KOPT-K1 (cell line): ENCODE data around the gene BTBD9.

Source experiments
- H3K27ac ChIP-seq: fragments of 200-600 bp; sonication (generic); 2 replicates; pipeline ENCODE4 v1.5.1; 2016; ENCODE audit warnings: antibody characterized with exemption, mild to moderate bottlenecking, low read depth, low read length; ENCODE audit not compliant: poor library complexity, severe bottlenecking
- H3K36me3 ChIP-seq: fragments of 200-600 bp; sonication (generic); 2 replicates; pipeline ENCODE4 v1.5.1; 2017; ENCODE audit warnings: antibody characterized with exemption, mild to moderate bottlenecking, low read length, moderate library complexity; ENCODE audit not compliant: insufficient read depth
- H3K9me3 ChIP-seq: fragments of 200-600 bp; sonication (generic); 2 replicates; pipeline ENCODE4 v1.5.1; 2017; ENCODE audit warnings: antibody characterized with exemption, low read length, mild to moderate bottlenecking; ENCODE audit not compliant: insufficient read depth, poor library complexity, severe bottlenecking

Gene BTBD9

DNA sequence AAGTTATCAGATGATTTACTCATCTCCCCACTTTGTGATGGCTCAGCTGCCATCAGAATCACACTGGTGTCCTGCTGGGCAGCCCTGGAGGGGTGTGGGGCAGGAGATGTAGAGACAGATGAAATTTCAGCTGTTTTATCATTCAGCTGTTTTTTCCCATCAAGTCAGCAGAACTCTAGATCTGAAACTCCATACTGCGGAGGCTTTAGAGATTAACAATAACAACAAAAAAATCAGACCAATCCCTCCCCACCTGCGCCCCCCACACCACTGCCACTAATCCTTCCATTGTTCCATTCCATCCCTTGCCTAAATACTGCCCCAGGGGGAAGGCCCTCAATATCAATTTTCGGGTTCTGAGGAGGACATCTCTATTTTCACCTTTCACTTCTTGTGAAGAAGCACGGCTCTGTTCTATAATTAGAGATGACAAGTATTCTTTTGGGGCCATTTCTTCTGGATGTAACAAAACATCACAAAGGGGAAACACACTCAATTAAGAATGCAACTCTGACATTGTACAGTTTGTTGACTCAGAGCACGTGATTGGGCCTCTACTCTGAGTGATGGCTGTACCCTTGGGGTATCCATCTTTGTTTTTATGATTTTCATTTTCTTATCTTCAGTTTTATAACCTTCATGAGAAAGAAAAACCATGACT, 423.9 kb downstream of the BTBD9 start:
- Histone ChIP-seq H3K9me3 (no peaks in the 10 kb centered on the region), H3K36me3 (no peaks in the 10 kb centered on the region), H3K27ac (no peak overlapping the region)

DNA sequence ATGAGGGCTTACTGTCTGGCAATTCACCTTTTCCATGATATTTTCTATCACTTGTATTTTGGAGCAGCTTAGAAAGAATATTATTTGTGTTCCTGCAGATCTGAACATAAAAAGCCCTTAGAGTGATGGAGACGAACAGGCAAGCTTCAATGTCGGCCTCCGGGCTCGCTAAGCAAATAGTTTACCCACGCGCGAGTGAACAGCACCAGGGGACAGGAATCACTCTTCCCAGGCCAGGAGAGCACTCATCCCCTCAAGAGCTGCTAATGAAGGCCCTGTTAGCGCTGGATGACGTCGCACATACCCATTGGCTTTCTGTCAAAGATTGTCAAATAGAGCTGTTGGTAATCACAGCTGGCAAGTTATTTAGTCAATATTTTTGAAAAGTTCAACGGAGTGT, 424.5 kb downstream of the BTBD9 start:
- Histone ChIP-seq H3K27ac (no peak overlapping the region), H3K36me3 (no peaks in the 10 kb centered on the region), H3K9me3 (no peaks in the 10 kb centered on the region)

DNA sequence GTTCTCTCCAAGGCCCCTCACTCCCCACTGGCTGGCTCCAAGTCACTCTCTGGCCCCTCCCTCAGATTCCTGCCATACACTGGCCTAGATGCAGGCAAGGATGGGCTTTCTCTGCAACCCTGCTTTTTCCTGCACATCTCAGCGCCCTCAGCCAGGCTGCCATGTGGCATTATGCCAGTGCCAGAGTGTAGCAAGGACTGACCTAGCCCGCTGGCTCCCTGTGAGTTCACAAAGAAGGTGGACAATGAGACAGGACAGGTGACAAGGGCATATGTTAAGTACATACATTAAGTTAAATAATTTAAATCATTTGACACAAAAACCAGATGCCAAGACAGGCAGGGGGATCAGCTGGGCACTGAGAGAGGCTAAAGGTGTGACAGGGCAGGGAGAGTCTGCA, 425.6 kb downstream of the BTBD9 start:
- H3K36me3 ChIP-seq: no peaks in the 10 kb centered on the region
- H3K27ac ChIP-seq: no peak overlapping the region
- no peaks in the 10 kb centered on the region for H3K9me3 ChIP-seq

- H3K27ac ChIP-seq: no peak overlapping the region
Observed at GRCh38 chr6:38213251-38213658, 426.5 kb downstream of the BTBD9 start.

GRCh38 chr6:38212579-38212978, 427.1 kb downstream of the BTBD9 start:
- H3K9me3 ChIP-seq: no peaks in the 10 kb centered on the region
- H3K36me3 ChIP-seq: no peaks in the 10 kb centered on the region
- H3K27ac ChIP-seq: no peak overlapping the region

More at GRCh38 chr6:38213251-38213658, 426.5 kb downstream of the BTBD9 start:
- H3K9me3 ChIP-seq: no peaks in the 10 kb centered on the region
- H3K36me3 ChIP-seq: no peaks in the 10 kb centered on the region

- no peak overlapping the region for H3K27ac ChIP-seq
Observed at GRCh38 chr6:38212116-38212515, 427.6 kb downstream of the BTBD9 start.

DNA sequence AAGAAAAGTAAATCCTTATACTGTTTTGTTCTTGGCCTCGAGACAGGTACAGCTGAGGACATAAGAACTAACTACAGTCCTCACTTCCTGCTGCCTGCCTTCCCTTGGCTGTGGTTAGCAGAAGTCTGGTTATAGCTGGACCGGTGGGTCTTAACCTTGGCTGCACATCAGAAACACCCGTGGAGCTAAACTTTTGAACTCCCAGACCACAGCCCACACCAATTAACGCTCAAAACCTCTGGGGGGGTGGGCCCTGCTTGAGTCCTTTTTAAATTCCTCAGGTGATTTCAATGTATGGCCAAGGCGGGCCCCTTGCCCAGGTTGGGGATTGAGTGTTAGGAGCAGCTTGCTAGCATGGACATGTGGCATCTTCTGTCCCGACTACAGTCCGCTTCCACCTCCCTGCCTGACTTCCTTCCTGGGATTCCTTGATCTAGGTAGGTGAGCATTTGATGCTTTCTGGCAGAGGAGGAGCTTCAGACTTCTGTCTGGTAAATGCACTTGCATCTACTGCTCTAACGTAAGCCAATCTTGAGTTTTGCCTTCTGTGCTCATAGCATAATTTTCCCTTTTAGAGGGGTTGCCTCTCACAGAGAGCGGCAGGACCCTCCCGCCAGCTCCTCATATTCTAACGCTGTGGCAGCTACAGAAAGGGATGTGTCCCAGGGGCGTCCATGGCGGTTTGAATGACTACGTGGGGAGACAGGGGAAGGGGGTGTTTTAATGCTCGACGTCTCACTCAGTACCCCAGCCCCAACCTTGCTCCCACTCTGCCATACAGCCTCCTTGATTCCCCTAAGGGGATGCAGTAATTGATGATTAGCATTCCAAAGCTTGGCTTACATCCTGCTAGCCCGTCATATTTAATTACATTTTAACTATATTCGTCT, 430.1 kb downstream of the BTBD9 start:
- H3K27ac ChIP-seq: no peak overlapping the region

More at GRCh38 chr6:38212116-38212515, 427.6 kb downstream of the BTBD9 start:
- Histone ChIP-seq H3K36me3 (no peaks in the 10 kb centered on the region), H3K9me3 (no peaks in the 10 kb centered on the region)

DNA sequence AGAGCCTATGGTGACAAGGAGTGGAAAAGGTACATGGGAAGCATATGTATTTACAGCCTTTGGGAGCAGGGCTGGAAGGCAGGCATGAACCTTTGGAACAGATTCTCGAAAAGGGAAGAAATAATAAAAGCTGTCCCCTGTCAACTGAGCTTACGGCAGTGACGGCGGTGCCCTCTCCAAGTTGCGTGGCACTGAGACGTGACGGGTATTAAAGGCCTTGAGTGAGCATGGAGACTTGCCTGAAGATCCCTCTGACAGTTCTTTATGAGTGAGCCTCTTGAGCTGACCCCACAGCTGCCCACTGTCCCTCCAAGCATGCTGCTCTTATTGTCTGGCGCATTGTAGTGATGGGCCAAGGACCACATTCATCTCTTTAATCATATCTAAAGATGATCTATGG, 431.7 kb downstream of the BTBD9 start:
- Histone ChIP-seq H3K9me3 (no peaks in the 10 kb centered on the region), H3K27ac (no peak overlapping the region), H3K36me3 (no peaks in the 10 kb centered on the region)

More for the DNA sequence above, 430.1 kb downstream of the BTBD9 start:
- Histone ChIP-seq H3K9me3 (no peaks in the 10 kb centered on the region), H3K36me3 (no peaks in the 10 kb centered on the region)

DNA sequence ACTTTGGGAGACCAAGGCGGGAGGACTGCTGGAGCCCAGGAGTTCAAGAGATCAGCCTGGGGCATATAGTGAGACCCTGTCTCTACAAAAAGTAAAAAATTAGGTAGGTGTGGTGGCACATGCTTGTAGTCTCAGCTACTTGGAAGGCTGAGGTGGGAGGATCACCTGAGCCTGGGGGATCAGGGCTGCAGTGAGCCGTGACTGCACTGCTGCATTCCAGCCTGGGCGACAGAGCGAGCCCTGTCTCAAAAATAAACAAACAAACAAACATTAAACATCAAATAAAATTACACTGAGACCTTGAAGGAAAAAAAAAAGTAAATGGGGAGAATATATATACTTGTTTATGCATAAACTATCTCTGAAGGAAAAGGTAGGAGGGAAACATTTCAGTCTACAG, 432.4 kb downstream of the BTBD9 start:
- H3K36me3 ChIP-seq: no peaks in the 10 kb centered on the region
- H3K27ac ChIP-seq: no peak overlapping the region
- no peaks in the 10 kb centered on the region for H3K9me3 ChIP-seq

- no peak overlapping the region for H3K27ac ChIP-seq
- no peaks in the 10 kb centered on the region for H3K36me3 ChIP-seq
- H3K9me3 ChIP-seq: no peaks in the 10 kb centered on the region
Observed at GRCh38 chr6:38198219-38198618, 441.5 kb downstream of the BTBD9 start.

DNA sequence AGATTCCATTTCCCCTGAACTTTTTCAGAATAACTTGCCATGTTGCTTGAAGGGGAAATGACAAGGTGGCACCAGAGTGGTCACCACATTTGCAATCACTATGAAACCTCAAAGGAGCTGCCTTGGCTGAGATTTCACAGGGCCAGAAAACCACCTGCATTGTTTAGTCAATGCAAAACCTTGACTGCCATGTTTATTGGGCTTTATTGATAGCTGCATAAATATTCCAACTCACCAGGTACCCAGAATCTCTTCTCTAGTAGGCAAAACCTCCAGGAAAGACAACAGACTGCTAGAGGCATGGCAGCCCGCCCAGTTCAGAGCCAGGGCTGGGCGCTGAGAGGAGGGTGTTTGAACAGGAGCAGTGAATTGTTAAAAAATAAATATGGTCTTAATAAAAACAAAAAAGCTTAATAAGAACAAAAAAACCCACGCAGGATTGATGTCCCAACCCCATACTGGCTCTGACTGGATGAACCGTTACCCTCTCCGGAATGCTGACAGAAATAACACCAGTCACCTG, 444.6 kb downstream of the BTBD9 start:
- Histone ChIP-seq H3K9me3 (no peaks in the 10 kb centered on the region), H3K36me3 (no peaks in the 10 kb centered on the region), H3K27ac (no peak overlapping the region)

DNA sequence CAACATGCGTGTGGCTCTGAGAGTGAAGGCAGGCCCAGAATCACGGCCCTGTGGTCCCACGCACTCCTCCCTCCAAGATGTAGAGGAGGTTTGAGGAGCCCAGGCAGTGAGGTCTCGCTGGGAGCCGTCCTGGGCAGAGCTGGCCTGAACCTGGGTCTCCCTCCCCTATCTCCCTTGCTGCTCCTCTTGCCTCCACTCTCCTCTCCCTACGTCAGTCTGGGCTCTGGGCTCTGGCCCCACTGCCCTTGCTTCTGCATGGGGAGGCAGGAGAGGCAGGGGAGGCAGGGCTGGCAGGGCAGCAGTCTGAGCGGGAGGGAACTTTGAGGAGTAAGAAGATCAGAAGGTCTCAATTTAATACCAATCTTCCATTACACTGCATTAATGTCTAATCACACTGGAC, 445.1 kb downstream of the BTBD9 start:
- H3K9me3 ChIP-seq: no peaks in the 10 kb centered on the region
- H3K27ac ChIP-seq: no peak overlapping the region
- H3K36me3 ChIP-seq: no peaks in the 10 kb centered on the region

- H3K9me3 ChIP-seq: no peaks in the 10 kb centered on the region
- no peak overlapping the region for H3K27ac ChIP-seq
Observed at GRCh38 chr6:38194282-38194572, 445.5 kb downstream of the BTBD9 start.

DNA sequence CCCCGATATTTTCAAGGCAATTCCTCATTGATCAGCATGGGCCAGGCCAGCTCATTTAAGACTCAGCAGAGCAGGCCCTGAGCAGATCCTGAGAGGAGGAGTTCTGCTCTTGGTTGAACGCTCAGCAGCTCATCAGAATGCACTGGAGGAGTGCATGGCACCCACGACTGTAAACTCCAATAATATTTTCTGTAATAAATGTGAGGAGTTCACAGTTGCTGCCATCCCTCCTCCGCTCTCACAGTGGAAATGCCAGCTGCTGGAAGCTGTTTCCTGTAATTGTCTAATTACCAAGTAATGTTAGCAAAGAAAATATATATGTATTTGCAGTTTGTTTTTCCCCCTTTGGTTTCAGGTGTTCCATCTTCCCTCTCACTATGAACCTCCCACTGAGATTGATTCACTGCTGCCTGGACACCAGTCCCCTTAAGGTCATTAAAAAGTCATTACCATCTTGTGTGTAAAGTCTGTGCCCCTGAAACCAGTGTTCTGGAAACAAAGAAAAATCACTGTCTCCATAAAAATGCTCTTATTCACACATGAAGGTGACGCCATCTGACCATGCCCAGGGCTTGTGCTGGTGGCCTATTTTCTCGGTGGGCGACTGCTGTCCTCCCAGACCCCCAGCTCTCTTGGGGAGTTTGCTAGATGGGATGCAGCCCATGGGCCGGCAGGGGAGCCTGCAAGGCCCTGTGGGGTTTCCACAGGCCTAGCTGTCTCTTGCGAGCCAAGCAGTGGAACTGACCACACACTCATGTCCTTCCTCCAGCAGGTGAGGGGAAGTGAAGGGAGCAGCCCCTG, 446.0 kb downstream of the BTBD9 start:
- H3K27ac ChIP-seq: no peak overlapping the region
- no peaks in the 10 kb centered on the region for H3K36me3 ChIP-seq
- H3K9me3 ChIP-seq: no peaks in the 10 kb centered on the region

More at GRCh38 chr6:38194282-38194572, 445.5 kb downstream of the BTBD9 start:
- H3K36me3 ChIP-seq: no peaks in the 10 kb centered on the region

DNA sequence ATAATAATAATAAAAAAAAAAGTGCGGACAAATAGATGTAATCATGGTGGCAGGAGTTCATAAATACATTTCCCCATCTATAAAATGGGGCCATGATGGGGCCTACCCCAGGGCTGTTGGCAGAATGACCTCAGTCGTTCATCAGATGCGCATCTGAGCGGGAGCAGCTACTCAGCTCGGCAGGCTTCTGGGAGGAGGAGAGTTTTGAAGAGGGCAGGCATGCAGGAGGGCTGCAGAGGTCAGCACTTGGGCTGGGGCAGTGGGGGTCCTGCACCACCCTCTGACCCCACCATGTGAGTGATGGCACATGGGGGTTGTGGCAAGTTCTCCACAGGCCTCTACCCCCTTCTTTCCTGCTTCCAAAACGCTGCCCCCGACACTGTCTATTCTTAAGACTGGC, 446.7 kb downstream of the BTBD9 start:
- H3K9me3 ChIP-seq: no peaks in the 10 kb centered on the region
- no peak overlapping the region for H3K27ac ChIP-seq
- no peaks in the 10 kb centered on the region for H3K36me3 ChIP-seq
